Epithelial cell of prostate (primary cell): ENCODE measurements around the gene EML6.

ENCODE experiments used
- DNase-seq: peaks from one replicate; pipeline ENCODE4 v3.0.0-alpha.2; 2011; ENCODE audit warnings: low read depth, low spot score
- H3K27ac ChIP-seq: fragments of 450-650 bp; 2 replicates; pipeline ENCODE4 v1.5.1; 2017; ENCODE audit warnings: mild to moderate bottlenecking

The EML6 gene

GRCh38 chr2:54899576-54900200, 176.2 kb downstream of the EML6 start:
- no peak overlapping the region for H3K27ac ChIP-seq
- DNase-seq = no peak

DNA sequence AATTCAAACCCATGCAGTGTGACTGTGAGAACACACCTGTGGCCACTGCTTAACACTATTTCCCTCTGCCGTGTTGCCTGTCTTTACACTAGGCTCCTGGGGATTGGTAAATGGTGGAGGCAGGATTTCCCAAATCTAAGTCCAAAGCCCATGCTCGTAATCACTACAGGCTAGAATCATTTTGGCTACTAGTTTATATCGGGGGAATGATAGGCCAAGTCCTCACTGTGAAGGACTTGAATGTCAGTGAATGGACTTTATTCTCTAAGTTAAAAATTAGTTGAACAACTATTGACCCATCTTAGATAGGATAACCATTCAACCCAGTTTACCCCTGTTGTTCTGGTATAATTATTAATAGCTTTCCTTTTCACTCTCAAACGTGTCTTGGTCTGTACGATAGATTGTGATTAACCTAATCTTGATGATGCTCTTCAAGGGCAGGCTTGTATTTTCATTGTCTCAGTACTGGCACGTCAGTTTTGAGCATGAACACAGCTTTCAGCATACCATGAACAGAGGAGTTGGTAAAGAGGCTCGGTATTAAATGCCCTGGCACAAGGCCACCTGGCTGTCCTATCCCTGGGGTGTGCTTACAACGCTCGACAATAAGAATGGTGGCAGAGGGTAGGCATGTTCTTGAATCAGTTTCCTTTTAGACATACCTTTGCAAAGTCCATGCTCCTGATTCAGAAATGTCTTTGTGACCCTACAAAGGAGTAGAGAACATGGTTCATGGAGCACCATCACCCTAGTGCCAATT, 177.9 kb downstream of the EML6 start:
- no peak overlapping the region for H3K27ac ChIP-seq
- no peak for DNase-seq

DNA sequence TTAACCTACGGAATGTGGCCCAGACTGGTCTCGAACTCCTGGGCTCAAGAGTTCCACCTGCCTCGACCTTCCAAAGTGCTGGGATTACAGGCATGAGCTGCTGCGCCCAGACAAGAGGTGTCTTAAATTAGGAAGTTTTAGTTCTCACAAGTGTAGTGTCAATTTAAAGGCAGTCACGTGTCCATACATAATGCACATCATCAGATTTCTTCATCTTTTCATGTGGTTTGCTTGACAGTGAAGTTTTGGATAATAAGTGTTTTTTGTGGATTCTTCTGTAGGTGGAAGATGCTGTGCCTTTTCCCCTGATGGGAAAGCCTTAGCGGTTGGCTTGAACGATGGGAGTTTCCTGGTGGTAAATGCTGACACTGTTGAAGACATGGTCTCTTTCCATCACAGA, 179.3 kb downstream of the EML6 start:
- no peak for DNase-seq
- H3K27ac ChIP-seq = peak overlapping the region; percentile 90

- H3K27ac ChIP-seq = peak overlapping the region; percentile 90
- peak; percentile 96 for DNase-seq
Observed at GRCh38 chr2:54903736-54904554, 180.5 kb downstream of the EML6 start.

- DNase-seq = peak; percentile 22
- peak overlapping the region; percentile 90 for H3K27ac ChIP-seq
Observed at GRCh38 chr2:54904836-54905235, 181.4 kb downstream of the EML6 start.

- H3K27ac ChIP-seq = no peak overlapping the region
- DNase-seq = no peak
Observed at GRCh38 chr2:54906716-54907115, 183.3 kb downstream of the EML6 start.

- DNase-seq = no peak
- H3K27ac ChIP-seq = no peak overlapping the region
Observed at GRCh38 chr2:54907663-54908062, 184.2 kb downstream of the EML6 start.

GRCh38 chr2:54908591-54908990, 185.1 kb downstream of the EML6 start:
- DNase-seq = no peak
- no peak overlapping the region for H3K27ac ChIP-seq

DNA sequence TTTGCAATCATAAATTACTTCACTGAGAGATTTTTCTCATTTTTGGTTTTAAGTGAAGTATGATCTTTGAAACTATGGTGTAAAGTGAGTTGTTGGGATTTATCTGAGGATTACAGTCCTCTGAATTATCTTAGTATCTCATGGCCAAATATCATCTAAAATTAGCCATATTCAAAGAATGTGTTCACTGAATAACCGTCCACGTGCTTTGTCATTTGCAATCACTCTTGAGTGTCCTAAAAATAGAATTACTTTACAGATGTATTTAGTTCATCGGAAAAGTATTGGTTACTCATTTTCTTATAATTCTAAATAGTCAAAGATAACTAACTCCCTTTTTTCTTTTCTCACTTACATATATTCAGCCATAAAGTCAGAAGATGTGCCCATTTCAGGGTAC, 185.5 kb downstream of the EML6 start:
- H3K27ac ChIP-seq = no peak overlapping the region

DNA sequence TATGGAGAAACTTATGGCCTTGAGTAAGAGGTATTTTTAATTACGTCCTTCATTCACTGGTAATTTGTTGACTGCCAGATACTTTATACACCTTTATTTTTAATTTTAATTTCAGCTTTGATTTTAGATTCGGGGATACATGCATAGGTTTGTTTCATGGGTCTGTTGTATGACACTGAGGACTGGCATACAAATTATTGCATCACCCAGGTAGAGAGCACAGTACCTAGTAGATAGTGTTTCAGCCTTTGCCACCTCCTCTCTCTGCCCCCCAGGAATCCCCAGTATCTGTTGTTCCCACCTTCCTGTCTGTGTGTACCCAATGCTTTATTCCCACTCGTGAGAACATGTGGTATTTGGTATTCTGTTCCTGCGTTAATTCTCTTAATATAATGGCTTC, 188.8 kb downstream of the EML6 start:
- DNase-seq = no peak

More for the DNA sequence above, 185.5 kb downstream of the EML6 start:
- no peak for DNase-seq

GRCh38 chr2:54912893-54913292, 189.4 kb downstream of the EML6 start:
- H3K27ac ChIP-seq = no peak overlapping the region
- DNase-seq = no peak

More for the DNA sequence above, 188.8 kb downstream of the EML6 start:
- H3K27ac ChIP-seq = no peak overlapping the region

DNA sequence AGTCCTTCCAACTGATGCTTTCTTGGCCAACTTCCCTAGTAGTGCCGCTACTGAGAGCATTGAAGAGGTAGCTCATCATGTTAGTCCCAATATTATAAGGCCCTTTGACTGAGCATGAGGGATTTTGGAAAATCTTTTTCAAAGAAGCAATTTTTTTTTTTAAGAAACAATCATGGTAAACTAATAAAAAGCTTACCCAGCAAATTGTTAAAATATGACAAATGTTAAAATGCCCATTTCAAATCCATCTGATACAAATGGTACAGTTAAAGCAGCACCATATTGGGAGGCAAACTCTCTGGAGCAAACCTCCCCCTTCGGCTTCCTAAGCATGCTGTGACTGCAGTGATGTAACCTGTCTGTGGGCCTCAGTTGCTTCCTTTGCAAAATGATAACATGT, 191.2 kb downstream of the EML6 start:
- no peak for DNase-seq

DNA sequence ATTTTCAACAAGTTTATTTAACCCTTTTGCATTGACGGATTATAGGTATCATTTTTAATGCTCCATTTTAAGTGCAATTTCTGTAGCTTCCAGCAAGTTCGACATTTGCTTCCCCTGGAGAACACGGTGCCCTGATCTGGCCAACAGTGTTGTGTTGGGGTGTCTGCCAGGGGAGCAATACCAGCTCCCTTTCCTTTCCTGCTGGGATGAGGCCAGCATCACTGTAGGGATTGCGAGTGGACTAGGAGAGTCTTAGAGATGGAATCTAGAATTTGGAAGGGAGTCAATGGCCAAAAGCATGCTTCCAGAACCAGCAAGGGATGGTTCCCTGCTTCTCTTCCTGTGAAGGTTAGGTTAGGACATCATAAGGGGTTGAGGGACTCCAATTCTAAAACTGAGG, 191.6 kb downstream of the EML6 start:
- no peak for DNase-seq
- no peak overlapping the region for H3K27ac ChIP-seq

More for the DNA sequence above, 191.2 kb downstream of the EML6 start:
- no peak overlapping the region for H3K27ac ChIP-seq

DNA sequence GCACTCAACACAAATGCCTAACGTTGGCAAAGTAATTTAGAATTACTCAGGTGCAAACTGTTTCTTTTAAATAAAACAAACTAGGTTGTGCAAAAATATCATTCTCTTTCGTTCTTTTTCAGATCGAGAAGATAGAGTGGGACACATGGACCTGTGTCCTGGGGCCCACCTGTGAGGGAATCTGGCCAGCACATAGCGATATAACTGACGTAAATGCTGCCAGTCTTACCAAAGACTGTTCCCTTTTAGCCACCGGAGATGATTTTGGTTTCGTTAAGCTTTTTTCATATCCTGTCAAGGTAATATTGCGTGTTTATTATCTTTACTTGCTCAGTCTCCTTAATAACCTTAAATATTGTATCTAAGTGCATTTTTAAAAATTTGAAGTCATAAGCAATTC, 193.2 kb downstream of the EML6 start:
- DNase-seq = no peak
- H3K27ac ChIP-seq = no peak overlapping the region

- H3K27ac ChIP-seq = no peak overlapping the region
- DNase-seq = no peak
Observed at GRCh38 chr2:54918647-54919280, 195.3 kb downstream of the EML6 start.

DNA sequence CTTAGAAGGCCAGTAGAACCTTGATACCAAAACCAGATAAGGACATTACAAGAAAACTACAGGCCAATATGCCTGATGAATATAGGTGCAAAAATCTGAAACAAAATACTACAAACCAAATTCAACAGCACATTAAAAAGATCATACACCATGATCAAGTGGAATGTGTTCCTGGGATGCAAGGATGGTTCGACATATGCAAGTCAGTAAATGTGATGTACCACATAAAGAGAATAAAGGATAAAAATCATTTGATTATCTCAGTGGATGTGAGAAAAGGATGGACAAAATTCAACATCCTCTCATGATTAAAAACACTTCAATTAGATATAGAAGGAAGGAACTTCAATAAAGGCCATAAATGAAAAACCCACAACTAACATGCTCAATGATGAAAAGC, 197.2 kb downstream of the EML6 start:
- no peak overlapping the region for H3K27ac ChIP-seq
- no peak for DNase-seq

DNA sequence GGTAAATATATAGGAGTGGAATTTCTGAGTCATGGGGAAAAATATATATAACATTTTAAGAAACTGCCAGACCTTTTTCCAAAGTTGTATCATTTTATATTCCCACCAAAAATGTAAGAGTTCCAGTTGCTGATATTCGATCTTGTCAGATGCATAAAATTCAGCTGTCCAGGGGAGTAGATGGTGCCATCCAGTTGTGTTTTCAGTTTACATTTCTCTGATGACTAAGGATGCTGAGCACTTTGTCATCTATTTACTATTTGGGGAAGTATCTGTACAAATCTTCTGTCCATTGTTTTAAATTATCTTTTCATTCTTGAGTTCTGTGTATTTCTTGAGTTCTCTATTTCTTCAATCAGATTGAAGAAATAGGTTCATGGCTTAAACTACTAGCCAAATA, 200.7 kb downstream of the EML6 start:
- H3K27ac ChIP-seq = no peak overlapping the region
- no peak for DNase-seq

DNA sequence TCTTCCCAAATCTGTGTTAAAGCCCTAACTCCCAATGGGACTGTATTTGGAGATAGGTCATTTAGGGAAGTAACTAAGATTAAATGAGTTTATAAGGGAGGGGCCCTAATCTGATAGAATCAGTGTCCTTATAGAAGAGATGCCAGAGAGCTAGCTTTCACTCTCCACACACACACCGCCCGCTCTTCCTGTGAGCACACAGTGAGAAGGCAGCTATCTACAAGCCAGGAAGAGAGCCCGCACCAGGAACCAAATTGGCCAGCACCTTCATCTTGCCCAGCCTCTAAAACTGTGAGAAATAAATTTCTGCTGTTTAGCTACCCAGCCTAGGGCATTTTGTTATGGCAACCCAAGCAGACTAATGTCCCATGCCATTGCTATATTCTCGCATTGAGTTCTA, 201.6 kb downstream of the EML6 start:
- H3K27ac ChIP-seq = no peak overlapping the region
- DNase-seq = no peak

GRCh38 chr2:54927085-54927750, 203.8 kb downstream of the EML6 start:
- H3K27ac ChIP-seq = no peak overlapping the region
- DNase-seq = no peak
